RWPE1 (cell line): ENCODE measurements around the gene YPEL2.

ENCODE experiments used
- CTCF ChIA-PET: fragments of 350-600 bp; sonication (Branson Sonifier 250); formaldehyde crosslinking; extraction: SDS; loops from one replicate; lab custom pipeline; 2021; lab: Yijun Ruan, JAX
- POLR2A ChIA-PET: fragments of 400-600 bp; formaldehyde crosslinking; extraction: SDS; loops from one replicate; lab custom pipeline; 2020; ENCODE audit warnings: antibody characterized with exemption; ENCODE audit not compliant: low non-redundant PET; lab: Yijun Ruan, JAX
- DNase-seq: peaks from one replicate; pipeline ENCODE4 v3.0.0; 2012; ENCODE audit warnings: low spot score
- H3K27ac ChIP-seq: fragments of 450-650 bp; 2 replicates; pipeline ENCODE4 v1.5.1; 2017
- CTCF ChIP-seq: fragments of 450-650 bp; conservative IDR thresholded peaks from 2 replicates; pipeline ENCODE4 v1.5.1; 2017; ENCODE audit warnings: low read depth, mild to moderate bottlenecking

YPEL2 gene

GRCh38 chr17:59427425-59427921 lies 96.0 kb downstream of the YPEL2 start:
- TF ChIP-seq CTCF = no peak
- no peak for DNase-seq
- CTCF ChIA-PET = no interaction called here
- POLR2A ChIA-PET = no interaction called here
- no peak overlapping the region for H3K27ac ChIP-seq

GRCh38 chr17:59427996-59428395 lies 96.5 kb downstream of the YPEL2 start:
- ChIA-PET CTCF (no interaction called here), POLR2A (no interaction called here)
- no peak overlapping the region for H3K27ac ChIP-seq
- TF ChIP-seq CTCF = no peak
- no peak for DNase-seq

- POLR2A ChIA-PET = no interaction called here
- no peak for TF ChIP-seq CTCF
- H3K27ac ChIP-seq = no peak overlapping the region
- DNase-seq = no peak
- CTCF ChIA-PET = no interaction called here
Observed at GRCh38 chr17:59428916-59429485, 97.5 kb downstream of the YPEL2 start.

- no peak for DNase-seq
- ChIA-PET POLR2A (no interaction called here), CTCF (no interaction called here)
- no peak for TF ChIP-seq CTCF
- no peak overlapping the region for H3K27ac ChIP-seq
Observed at GRCh38 chr17:59431601-59432000, 100.1 kb downstream of the YPEL2 start.

GRCh38 chr17:59432657-59433056 lies 101.2 kb downstream of the YPEL2 start:
- H3K27ac ChIP-seq = no peak overlapping the region
- TF ChIP-seq CTCF = no peak
- CTCF ChIA-PET = interaction anchor here (0.7 kb wide), 1 partner anchor 17 kb away, joined by 5 read pairs; no protein-coding TSS in a partner anchor
- DNase-seq = no peak
- POLR2A ChIA-PET = no interaction called here

GRCh38 chr17:59433586-59433985 lies 102.1 kb downstream of the YPEL2 start:
- ChIA-PET CTCF (no interaction called here), POLR2A (no interaction called here)
- H3K27ac ChIP-seq = no peak overlapping the region
- no peak for TF ChIP-seq CTCF
- DNase-seq = no peak
